Lower leg skin (tissue), 4 donors: ENCODE results near the gene ACVR1. TPM values are rescaled to one million over a fixed set of nuclear protein-coding genes. Genes with fewer than 3 reads are reported as not detected.

ENCODE experiments used
- DNase-seq, 2 donors: peaks; one replicate each; pipeline ENCODE4 v3.0.0-alpha.2; 2019; ENCODE audit warnings: low spot score in 2 of 2
- H3K4me3 ChIP-seq: fragments of 200-600 bp; sonication (generic); 2 replicates; pipeline ENCODE4 v1.5.1; 2017; ENCODE audit warnings: mild to moderate bottlenecking, low read depth; ENCODE audit not compliant: poor library complexity, severe bottlenecking
- CTCF ChIP-seq, 3 donors: fragments of 450-650 bp; IDR thresholded peaks; one replicate each; pipeline ENCODE4 v1.5.1; 2016; ENCODE audit warnings: antibody characterized with exemption in 3 of 3, mild to moderate bottlenecking in 3 of 3, moderate library complexity in 2 of 3
- POLR2A ChIP-seq, 2 donors: fragments of 450-650 bp; IDR thresholded peaks; one replicate each; pipeline ENCODE4 v1.6.1; 2016 to 2017; ENCODE audit warnings: antibody characterized with exemption in 2 of 2, mild to moderate bottlenecking in 1 of 2, moderate library complexity in 1 of 2
- WGBS, 2 donors: methylation state at CpG; one replicate each; pipeline ENCODE4 v1.1.5; 2018; 5-methylcytosine and 5-hydroxymethylcytosine counted together
- intact Hi-C: fragments of 100-400 bp; cut with DNase I; formaldehyde crosslinking; loops from one replicate; pipeline ENCODE4 v1.15.0; 2023; ENCODE audit warnings: low total_unique reads
- total RNA-seq, 4 donors: library from RNA; depleted of rRNA; stranded (reverse); fragments of >200 nt; gene quantifications; one replicate each; pipeline ENCODE4 v1.1.0, GENCODE V29; 2016

Gene ACVR1
- total RNA-seq, 4 donors from 2014 or later, result 14.3 to 22.7 (median 15.2) TPM

DNA sequence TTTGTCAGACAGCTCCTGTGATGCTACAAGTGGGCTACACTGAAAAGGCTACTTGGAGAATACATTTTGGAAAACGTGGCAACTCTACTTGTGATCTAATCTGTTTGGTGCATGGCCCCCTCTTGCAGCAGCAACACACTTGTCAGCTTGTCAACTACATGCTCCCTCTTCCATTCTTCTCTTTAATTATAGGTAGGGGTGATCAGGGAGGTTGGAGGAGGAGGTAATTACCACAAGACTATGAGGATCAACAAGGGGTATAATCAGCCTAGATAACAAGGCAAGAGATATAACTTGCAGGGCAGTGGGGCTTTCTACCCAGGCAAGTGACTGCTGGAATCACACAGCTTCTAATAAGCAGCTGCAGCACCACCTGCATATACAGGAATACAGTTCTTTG, 104.9 kb downstream of the ACVR1 start:
- no peak for TF ChIP-seq CTCF (IDR thresholded peaks at IDR 0.05)
- no peak for TF ChIP-seq POLR2A (IDR thresholded peaks at IDR 0.05)
- no peak for DNase-seq
- intact Hi-C loops, result no loop called here
- 69 to 79% methylated on average over 1 of the region's 1 CpG for WGBS, 2 donors
- H3K4me3 ChIP-seq, result no peak overlapping the region

DNA sequence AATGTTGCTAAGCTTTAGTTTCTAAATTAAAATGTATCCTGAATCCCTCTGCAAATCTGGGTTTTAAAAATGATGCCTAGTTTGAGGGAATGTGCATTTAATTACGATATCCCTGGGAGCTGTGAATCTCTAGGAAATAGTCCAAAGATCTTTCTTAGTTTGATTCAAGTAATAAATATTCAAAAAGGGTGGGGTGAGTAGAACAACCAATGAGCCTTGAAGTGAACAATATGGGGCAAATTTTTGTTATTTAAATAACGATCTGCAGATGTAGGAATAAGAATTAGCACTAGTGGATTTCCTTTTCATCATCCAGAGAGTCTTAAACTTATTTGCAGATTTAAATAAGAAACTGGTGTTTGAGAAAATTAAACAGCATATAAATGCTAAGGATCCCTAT, 106.3 kb downstream of the ACVR1 start:
- WGBS, 2 donors, result 58 to 61% methylated on average over 2 of the region's 2 CpGs
- no peak overlapping the region for H3K4me3 ChIP-seq
- no peak for DNase-seq
- TF ChIP-seq CTCF (IDR thresholded peaks at IDR 0.05), result no peak
- no peak for TF ChIP-seq POLR2A (IDR thresholded peaks at IDR 0.05)
- intact Hi-C loops, result no loop called here

- no peak overlapping the region for H3K4me3 ChIP-seq
- TF ChIP-seq CTCF (IDR thresholded peaks at IDR 0.05), result no peak
- no peak for TF ChIP-seq POLR2A (IDR thresholded peaks at IDR 0.05)
- no peak for DNase-seq
- WGBS, 2 donors, result 93 to 96% methylated on average over 14 of the region's 14 CpGs
- intact Hi-C loops, result no loop called here
Measured at GRCh38 chr2:157764386-157764785, 111.7 kb downstream of the ACVR1 start.

GRCh38 chr2:157761520-157761919, 114.6 kb downstream of the ACVR1 start:
- intact Hi-C loops, result no loop called here
- DNase-seq, result no peak
- no peak for TF ChIP-seq POLR2A (IDR thresholded peaks at IDR 0.05)
- TF ChIP-seq CTCF (IDR thresholded peaks at IDR 0.05), result no peak
- H3K4me3 ChIP-seq, result no peak overlapping the region

GRCh38 chr2:157760949-157761348, 115.2 kb downstream of the ACVR1 start:
- no peak overlapping the region for H3K4me3 ChIP-seq
- TF ChIP-seq POLR2A (IDR thresholded peaks at IDR 0.05) (no peak), CTCF (IDR thresholded peaks at IDR 0.05) (no peak)
- WGBS, 2 donors, result 94 to 96% methylated on average over 5 of the region's 5 CpGs
- intact Hi-C loops, result no loop called here
- no peak for DNase-seq

- intact Hi-C loops, result no loop called here
- no peak overlapping the region for H3K4me3 ChIP-seq
- no peak for DNase-seq
- TF ChIP-seq POLR2A (IDR thresholded peaks at IDR 0.05) (no peak), CTCF (IDR thresholded peaks at IDR 0.05) (no peak)
Measured at GRCh38 chr2:157759855-157760254, 116.3 kb downstream of the ACVR1 start.
